Fibroblast of villous mesenchyme (primary cell): Measurements from ENCODE around the gene MLXIP. TPM values are rescaled to one million over a fixed set of nuclear protein-coding genes. Genes with fewer than 3 reads are reported as not detected.
"Not testable (repeated sequence)": the region's sequence is repeated elsewhere in the genome, so short reads cannot be mapped to it uniquely, and the experiment has no call there.

Experiments used
- DNase-seq: peaks from one replicate; pipeline ENCODE4 v3.0.0-alpha.2; 2010; ENCODE audit warnings: low read depth
- H3K4me3 ChIP-seq: 2 replicates; pipeline ENCODE4 v1.5.1; 2011; ENCODE audit warnings: low read depth, mild to moderate bottlenecking, low read length
- CTCF ChIP-seq: IDR thresholded peaks from 2 replicates; pipeline ENCODE4 v1.5.1; 2012; ENCODE audit warnings: low read depth, mild to moderate bottlenecking, low read length; ENCODE audit not compliant: insufficient read depth
- total RNA-seq: library from RNA; depleted of rRNA; stranded (reverse); fragments of >200 nt; gene quantifications from 2 replicates; pipeline ENCODE4 v1.2.3, GENCODE V29; 2012

Gene MLXIP
- total RNA-seq, 1 donor, result 16.4 TPM

- no peak for TF ChIP-seq CTCF
- H3K4me3 ChIP-seq, result no peak overlapping the region
- no peak for DNase-seq
These were observed 28.3 kb downstream of the MLXIP start for GRCh38 chr12:122106843-122107242.

GRCh38 chr12:122107261-122107660 is 28.7 kb downstream of the MLXIP start:
- TF ChIP-seq CTCF, result no peak
- DNase-seq, result peak; percentile 76
- no peak overlapping the region for H3K4me3 ChIP-seq

GRCh38 chr12:122111089-122111641 is 32.6 kb downstream of the MLXIP start:
- no peak for TF ChIP-seq CTCF
- H3K4me3 ChIP-seq, result no peak overlapping the region
- no peak for DNase-seq

- H3K4me3 ChIP-seq, result no peak overlapping the region
- TF ChIP-seq CTCF, result peak; percentile 15
- DNase-seq, result no peak
These were observed 38.4 kb downstream of the MLXIP start for GRCh38 chr12:122116707-122117535.

- no peak for DNase-seq
- no peak for TF ChIP-seq CTCF
- no peak overlapping the region for H3K4me3 ChIP-seq
These were observed 39.4 kb downstream of the MLXIP start for GRCh38 chr12:122117979-122118378.

GRCh38 chr12:122121341-122121740 is 42.8 kb downstream of the MLXIP start:
- DNase-seq, H3K4me3 ChIP-seq: not testable (repeated sequence)

- no peak for DNase-seq
These were observed 43.2 kb downstream of the MLXIP start for GRCh38 chr12:122121745-122122144.

More at GRCh38 chr12:122121745-122122144, 43.2 kb downstream of the MLXIP start:
- no peak for TF ChIP-seq CTCF
- no peak overlapping the region for H3K4me3 ChIP-seq
